ENCODE results near the gene LRP1B.

LRP1B gene

DNA sequence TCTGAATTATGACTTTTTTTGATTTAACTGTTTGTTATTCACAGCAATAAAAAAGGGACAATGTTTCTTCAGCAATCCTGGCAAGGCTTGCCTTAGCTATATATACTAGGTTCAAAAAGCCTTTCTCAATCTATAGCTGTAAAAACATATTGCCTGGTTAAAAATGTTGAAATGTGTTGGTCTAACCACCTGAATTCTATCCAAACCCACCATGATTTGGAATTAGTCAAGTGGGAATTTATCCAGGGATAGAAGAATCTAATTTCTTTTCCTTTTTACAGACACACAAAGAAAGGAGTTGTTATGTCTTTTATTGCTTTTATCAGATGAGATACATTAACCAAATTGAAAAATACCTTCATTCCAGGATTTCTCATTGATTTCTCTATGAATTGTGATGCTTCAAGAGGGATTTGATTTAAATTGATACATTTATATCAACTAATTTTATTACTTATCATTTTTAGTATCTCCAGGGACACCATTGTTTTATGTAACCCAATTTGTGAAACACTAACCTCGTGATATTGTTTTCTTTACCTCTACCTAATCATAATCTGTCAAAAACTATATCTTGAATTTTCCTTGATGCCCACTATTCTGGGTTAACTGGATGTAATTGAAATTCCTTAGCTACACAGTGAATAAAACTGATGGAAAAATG lies 88.1 kb downstream of the LRP1B start:
- Histone ChIP-seq H3K9ac (ENCODE audit: low read length) (no peak overlapping the region), H3K9me3 (replicated peaks; ENCODE audit: insufficient read depth, low read length) (no peaks in the 10 kb centered on the region), H3K27me3 (replicated peaks; ENCODE audit: insufficient read depth, low read length) (no peaks in the 10 kb centered on the region), H4K20me1 (ENCODE audit: insufficient read depth, low read length) (no peaks in the 10 kb centered on the region), H3K4me1 (ENCODE audit: low read length) (no peaks in the 10 kb centered on the region), H3K4me2 (ENCODE audit: low read depth, low read length) (no peak overlapping the region), H3F3A (ENCODE audit: insufficient read depth, low read length) (no peaks in the 10 kb centered on the region), H3K27ac (ENCODE audit: low read length) (no peak overlapping the region), H3K9me2 (replicated peaks; ENCODE audit: insufficient read depth, low read length) (no peaks in the 10 kb centered on the region), H3K4me3 (ENCODE audit: low read length) (no peak overlapping the region), H3K36me3 (replicated peaks; ENCODE audit: insufficient read depth, low read length) (no peaks in the 10 kb centered on the region), H3K79me2 (ENCODE audit: low read length) (no peaks in the 10 kb centered on the region), H2AFZ (ENCODE audit: low read length) (no peak overlapping the region)
- no peak for DNase-seq
- TF ChIP-seq, protein P1, sequence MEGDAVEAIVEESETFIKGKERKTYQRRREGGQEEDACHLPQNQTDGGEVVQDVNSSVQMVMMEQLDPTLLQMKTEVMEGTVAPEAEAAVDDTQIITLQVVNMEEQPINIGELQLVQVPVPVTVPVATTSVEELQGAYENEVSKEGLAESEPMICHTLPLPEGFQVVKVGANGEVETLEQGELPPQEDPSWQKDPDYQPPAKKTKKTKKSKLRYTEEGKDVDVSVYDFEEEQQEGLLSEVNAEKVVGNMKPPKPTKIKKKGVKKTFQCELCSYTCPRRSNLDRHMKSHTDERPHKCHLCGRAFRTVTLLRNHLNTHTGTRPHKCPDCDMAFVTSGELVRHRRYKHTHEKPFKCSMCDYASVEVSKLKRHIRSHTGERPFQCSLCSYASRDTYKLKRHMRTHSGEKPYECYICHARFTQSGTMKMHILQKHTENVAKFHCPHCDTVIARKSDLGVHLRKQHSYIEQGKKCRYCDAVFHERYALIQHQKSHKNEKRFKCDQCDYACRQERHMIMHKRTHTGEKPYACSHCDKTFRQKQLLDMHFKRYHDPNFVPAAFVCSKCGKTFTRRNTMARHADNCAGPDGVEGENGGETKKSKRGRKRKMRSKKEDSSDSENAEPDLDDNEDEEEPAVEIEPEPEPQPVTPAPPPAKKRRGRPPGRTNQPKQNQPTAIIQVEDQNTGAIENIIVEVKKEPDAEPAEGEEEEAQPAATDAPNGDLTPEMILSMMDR (IDR thresholded peaks at IDR 0.05; ENCODE audit: low read length) = no peak
- no peak for TF ChIP-seq EZH2 (optimal IDR thresholded peaks at IDR 0.05; ENCODE audit: low read depth, low read length)
- TF ChIP-seq EZH2phosphoT487 (IDR thresholded peaks at IDR 0.05; ENCODE audit: low read length) = no peak

DNA sequence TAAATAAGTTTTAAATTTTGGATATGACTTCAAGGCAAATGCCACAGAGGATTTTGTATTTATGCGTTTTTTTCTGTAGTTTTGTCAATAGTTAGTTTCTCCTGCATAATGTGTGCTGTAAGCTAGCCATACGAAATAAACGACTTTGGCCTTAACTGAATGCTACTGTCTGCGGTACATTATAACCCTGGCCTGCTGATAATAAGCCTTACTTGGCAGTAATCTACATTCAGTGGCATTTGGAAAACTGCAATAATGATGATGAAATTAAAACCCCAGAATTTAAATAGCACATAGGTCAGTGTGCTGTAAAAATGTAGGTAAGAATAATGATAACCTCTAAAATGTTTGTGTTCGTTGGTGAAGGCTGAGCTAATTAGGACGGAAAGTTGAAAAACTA lies 88.8 kb downstream of the LRP1B start:
- H2AFZ ChIP-seq (ENCODE audit: low read length) = no peak overlapping the region
- H3K4me3 ChIP-seq (ENCODE audit: low read length) = no peak overlapping the region
- H3K9me3 ChIP-seq (replicated peaks; ENCODE audit: insufficient read depth, low read length) = no peaks in the 10 kb centered on the region
- H3K27ac ChIP-seq (ENCODE audit: low read length) = no peak overlapping the region
- no peak overlapping the region for H3K9ac ChIP-seq (ENCODE audit: low read length)
- no peaks in the 10 kb centered on the region for H3K27me3 ChIP-seq (replicated peaks; ENCODE audit: insufficient read depth, low read length)
- H3K79me2 ChIP-seq (ENCODE audit: low read length) = no peaks in the 10 kb centered on the region
- H4K20me1 ChIP-seq (ENCODE audit: insufficient read depth, low read length) = no peaks in the 10 kb centered on the region
- TF ChIP-seq EZH2phosphoT487 (IDR thresholded peaks at IDR 0.05; ENCODE audit: low read length) = no peak
- no peak overlapping the region for H3K4me2 ChIP-seq (ENCODE audit: low read depth, low read length)
- H3K36me3 ChIP-seq (replicated peaks; ENCODE audit: insufficient read depth, low read length) = no peaks in the 10 kb centered on the region
- H3K9me2 ChIP-seq (replicated peaks; ENCODE audit: insufficient read depth, low read length) = no peaks in the 10 kb centered on the region
- no peak for DNase-seq
- H3K4me1 ChIP-seq (ENCODE audit: low read length) = no peaks in the 10 kb centered on the region
- no peaks in the 10 kb centered on the region for H3F3A ChIP-seq (ENCODE audit: insufficient read depth, low read length)

DNA sequence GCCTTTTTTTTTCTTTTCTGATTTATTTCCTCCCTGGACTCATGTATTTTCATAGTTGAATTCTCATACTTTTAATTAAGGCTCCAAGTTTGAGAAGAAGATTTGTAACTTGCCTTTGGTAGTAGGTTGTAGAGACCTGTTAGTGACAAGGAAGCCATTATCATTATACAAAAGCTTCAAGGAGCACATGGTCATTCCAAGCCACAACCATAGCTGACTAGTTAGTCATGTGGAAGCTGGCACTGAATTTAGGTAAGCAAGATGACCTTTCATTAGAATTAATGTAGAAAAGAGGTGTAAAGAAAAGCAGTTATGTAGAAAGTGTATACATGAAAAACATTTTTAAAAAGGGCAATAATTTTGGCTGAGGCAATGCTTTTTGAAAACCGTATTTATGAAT lies 89.7 kb downstream of the LRP1B start:
- H2AFZ ChIP-seq (ENCODE audit: low read length) = no peak overlapping the region
- H3K27me3 ChIP-seq (replicated peaks; ENCODE audit: insufficient read depth, low read length) = no peaks in the 10 kb centered on the region
- H3K4me2 ChIP-seq (ENCODE audit: low read depth, low read length) = no peak overlapping the region
- H3F3A ChIP-seq (ENCODE audit: insufficient read depth, low read length) = no peaks in the 10 kb centered on the region
- no peak overlapping the region for H3K9ac ChIP-seq (ENCODE audit: low read length)
- no peaks in the 10 kb centered on the region for H3K79me2 ChIP-seq (ENCODE audit: low read length)
- H3K4me1 ChIP-seq (ENCODE audit: low read length) = no peaks in the 10 kb centered on the region
- no peak overlapping the region for H3K27ac ChIP-seq (ENCODE audit: low read length)
- no peaks in the 10 kb centered on the region for H3K36me3 ChIP-seq (replicated peaks; ENCODE audit: insufficient read depth, low read length)
- no peak for DNase-seq
- H3K9me3 ChIP-seq (replicated peaks; ENCODE audit: insufficient read depth, low read length) = no peaks in the 10 kb centered on the region
- H3K9me2 ChIP-seq (replicated peaks; ENCODE audit: insufficient read depth, low read length) = no peaks in the 10 kb centered on the region
- no peak overlapping the region for H3K4me3 ChIP-seq (ENCODE audit: low read length)
- H4K20me1 ChIP-seq (ENCODE audit: insufficient read depth, low read length) = no peaks in the 10 kb centered on the region
- TF ChIP-seq EZH2phosphoT487 (IDR thresholded peaks at IDR 0.05; ENCODE audit: low read length) = no peak
- TF ChIP-seq, protein P1 (IDR thresholded peaks at IDR 0.05; ENCODE audit: low read length) = no peak
- TF ChIP-seq EZH2 (optimal IDR thresholded peaks at IDR 0.05; ENCODE audit: low read depth, low read length) = no peak

DNA sequence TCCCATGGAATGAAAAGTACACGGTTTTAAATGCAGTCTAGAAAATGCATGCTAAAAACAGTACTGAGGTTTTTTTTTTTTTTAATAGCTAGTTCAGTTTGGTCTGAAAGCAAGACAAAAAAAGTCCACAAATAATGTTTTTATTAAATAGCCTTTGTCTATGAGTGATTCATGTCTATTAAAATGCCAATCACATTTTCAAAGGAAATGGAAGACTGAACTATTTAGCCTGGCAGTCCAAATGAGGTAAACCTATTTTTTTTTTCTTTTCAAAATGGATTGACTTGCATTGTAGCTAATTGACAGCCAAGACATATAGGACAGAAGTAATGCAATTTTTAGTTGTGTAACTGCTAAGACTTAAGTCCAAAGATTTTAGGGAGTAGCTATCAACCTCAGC lies 90.3 kb downstream of the LRP1B start:
- Histone ChIP-seq H3K27me3 (replicated peaks; ENCODE audit: insufficient read depth, low read length) (no peaks in the 10 kb centered on the region), H3K9me3 (replicated peaks; ENCODE audit: insufficient read depth, low read length) (no peaks in the 10 kb centered on the region), H3K4me3 (ENCODE audit: low read length) (no peak overlapping the region), H3K9ac (ENCODE audit: low read length) (no peak overlapping the region), H2AFZ (ENCODE audit: low read length) (no peak overlapping the region), H3F3A (ENCODE audit: insufficient read depth, low read length) (no peaks in the 10 kb centered on the region), H3K36me3 (replicated peaks; ENCODE audit: insufficient read depth, low read length) (no peaks in the 10 kb centered on the region), H3K79me2 (ENCODE audit: low read length) (no peaks in the 10 kb centered on the region), H3K4me2 (ENCODE audit: low read depth, low read length) (no peak overlapping the region), H3K4me1 (ENCODE audit: low read length) (no peaks in the 10 kb centered on the region), H3K27ac (ENCODE audit: low read length) (no peak overlapping the region), H3K9me2 (replicated peaks; ENCODE audit: insufficient read depth, low read length) (no peaks in the 10 kb centered on the region), H4K20me1 (ENCODE audit: insufficient read depth, low read length) (no peaks in the 10 kb centered on the region)
- DNase-seq = no peak
- TF ChIP-seq, protein P1 (IDR thresholded peaks at IDR 0.05; ENCODE audit: low read length) = no peak
- TF ChIP-seq EZH2 (optimal IDR thresholded peaks at IDR 0.05; ENCODE audit: low read depth, low read length) (no peak), EZH2phosphoT487 (IDR thresholded peaks at IDR 0.05; ENCODE audit: low read length) (no peak)
